GM12891 (cell line): ENCODE data around the gene KCNQ5.

Experiments
- PAX5 ChIP-seq: IDR thresholded peaks from 2 replicates; pipeline ENCODE4 v1.6.1; 2011; ENCODE audit warnings: low read length, moderate library complexity, mild to moderate bottlenecking; ENCODE audit not compliant: insufficient read depth, severe bottlenecking
- POLR2A ChIP-seq: IDR thresholded peaks from 2 replicates; pipeline ENCODE4 v1.6.1; 2011; ENCODE audit warnings: low read depth, low read length, control low read depth
- POLR2AphosphoS5 ChIP-seq: IDR thresholded peaks from 2 replicates; pipeline ENCODE4 v1.6.1; 2011; ENCODE audit warnings: low read depth, low read length, control low read depth
- POU2F2 ChIP-seq: IDR thresholded peaks from 2 replicates; pipeline ENCODE4 v1.6.1; 2011; ENCODE audit warnings: low read depth, mild to moderate bottlenecking, control low read depth, low read length, moderate library complexity
- SPI1 ChIP-seq: IDR thresholded peaks from 2 replicates; pipeline ENCODE4 v1.6.1; 2011; ENCODE audit warnings: low read depth, low read length, control low read depth
- TAF1 ChIP-seq: IDR thresholded peaks from 2 replicates; pipeline ENCODE4 v1.6.1; 2011; ENCODE audit warnings: low read depth, low read length, control low read depth

- TF ChIP-seq POLR2AphosphoS5 (no peak), POLR2A (no peak), SPI1 (no peak), TAF1 (no peak), PAX5 (no peak), POU2F2 (no peak)
Observed at GRCh38 chr6:72863131-72863530, 241.3 kb downstream of the KCNQ5 start.
